IPS-20b (cell line): ENCODE data around the gene CARD14.

ENCODE experiments used
- H3K27ac ChIP-seq: one replicate; pipeline ENCODE4 v1.5.1; 2013; ENCODE audit warnings: low read length
- H3K27me3 ChIP-seq: 2 replicates; pipeline ENCODE4 v1.6.1; 2013; ENCODE audit warnings: mild to moderate bottlenecking, low read length, inconsistent platforms; ENCODE audit not compliant: insufficient read depth
- H3K36me3 ChIP-seq: 2 replicates; pipeline ENCODE4 v1.6.1; 2013; ENCODE audit warnings: low read depth, mild to moderate bottlenecking, inconsistent platforms, low read length, moderate library complexity; ENCODE audit not compliant: insufficient read depth
- H3K4me1 ChIP-seq: 2 replicates; pipeline ENCODE4 v1.6.1; 2013; ENCODE audit warnings: mild to moderate bottlenecking, control low read depth, inconsistent platforms, low read length, moderate library complexity; ENCODE audit not compliant: insufficient read depth
- H3K4me3 ChIP-seq: 2 replicates; pipeline ENCODE4 v1.5.1; 2013; ENCODE audit warnings: mild to moderate bottlenecking, low read length, inconsistent platforms
- H3K9ac ChIP-seq: 2 replicates; pipeline ENCODE4 v1.6.1; 2013; ENCODE audit warnings: low read depth, mild to moderate bottlenecking, inconsistent platforms, low read length, moderate library complexity
- H3K9me3 ChIP-seq: 2 replicates; pipeline ENCODE4 v1.6.1; 2013; ENCODE audit warnings: mild to moderate bottlenecking, low read depth, low read length, inconsistent platforms; ENCODE audit not compliant: insufficient read depth

The CARD14 gene

DNA sequence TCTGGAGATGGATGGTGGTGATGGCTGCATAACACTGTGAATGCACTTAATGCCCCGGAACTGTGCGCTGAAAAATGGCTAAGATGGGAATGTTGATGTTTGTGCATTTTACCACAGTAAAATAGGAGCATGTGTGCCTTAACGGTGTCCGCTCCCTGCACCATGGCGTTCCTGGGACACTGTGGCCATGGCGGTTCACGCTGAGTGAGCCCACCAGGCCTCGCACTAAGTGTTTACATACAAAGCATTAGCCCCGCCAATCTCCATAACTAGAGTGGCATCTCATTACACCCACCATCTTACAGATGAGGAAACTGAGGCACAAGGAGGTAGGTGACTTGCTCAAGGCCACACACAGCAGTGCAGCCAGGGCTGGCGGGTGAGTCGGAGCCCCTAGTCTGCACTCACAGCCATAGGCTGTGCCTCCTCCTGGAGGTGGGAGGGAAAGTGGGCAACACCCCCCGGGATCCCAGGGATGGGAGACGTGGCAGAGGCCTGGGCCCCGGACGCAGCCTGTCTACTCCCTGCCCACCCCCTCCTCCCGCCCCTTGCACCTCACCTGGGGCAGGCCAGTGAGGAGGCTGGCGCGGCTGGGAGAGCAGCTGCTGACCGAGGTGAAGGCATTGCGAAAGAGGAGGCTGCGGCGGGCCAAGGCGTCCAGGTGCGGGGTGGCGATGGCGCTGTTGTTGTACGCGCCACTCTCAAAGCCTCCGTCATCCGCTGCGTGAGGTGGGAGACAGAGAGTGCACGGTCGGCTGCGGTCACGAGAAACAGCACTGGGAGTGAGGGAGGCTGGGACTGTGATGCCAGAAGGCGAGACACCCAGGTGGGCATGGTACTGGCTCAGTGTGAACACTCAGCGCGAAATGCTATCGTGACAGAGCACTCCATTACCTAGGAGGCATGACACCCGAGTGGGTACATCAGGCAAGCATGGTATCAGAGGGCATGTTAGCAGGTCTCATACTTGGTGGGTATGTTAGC, 46.9 kb downstream of the CARD14 start:
- H3K36me3 ChIP-seq = peaks cover 14% of the 10 kb centered on the region
- no peaks in the 10 kb centered on the region; the same call in 1 of the 2 replicates for H3K27me3 ChIP-seq
- no peak overlapping the region for H3K27ac ChIP-seq
- no peak overlapping the region for H3K4me3 ChIP-seq
- H3K4me1 ChIP-seq = no peaks in the 10 kb centered on the region
- H3K9ac ChIP-seq = no peak overlapping the region
- H3K9me3 ChIP-seq = no peaks in the 10 kb centered on the region

DNA sequence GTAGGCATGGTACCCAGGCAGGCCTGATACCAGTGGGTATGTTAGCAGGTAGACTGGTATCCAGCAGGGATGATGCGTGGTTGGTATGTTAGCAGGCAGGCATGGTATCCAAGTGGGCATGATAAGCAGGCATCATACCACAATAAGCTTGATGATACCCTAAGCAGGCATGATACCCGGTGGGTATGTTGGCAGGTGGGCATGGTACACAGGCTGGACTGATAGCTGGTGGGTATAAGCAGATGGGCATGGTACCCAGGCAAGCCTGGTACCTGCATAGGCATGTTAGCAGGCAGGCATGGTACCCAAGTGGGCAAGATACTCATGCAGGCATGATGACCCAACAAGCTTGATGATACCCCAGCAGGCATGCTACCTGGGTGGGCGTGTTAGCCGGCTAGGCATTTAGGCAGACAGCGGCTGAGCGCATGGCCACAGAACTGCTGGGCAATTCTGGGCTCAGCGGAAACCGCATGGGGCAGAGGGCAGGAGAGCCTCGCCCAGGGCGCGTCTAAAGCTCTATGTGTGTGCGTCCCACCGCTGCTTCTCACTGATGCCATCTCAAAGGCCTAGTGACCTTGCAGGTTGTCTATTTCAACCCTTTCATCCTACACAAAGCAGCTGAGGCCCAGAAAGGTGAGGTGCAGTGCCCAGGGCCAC, 48.0 kb downstream of the CARD14 start:
- no peaks in the 10 kb centered on the region; the same call in 1 of the 2 replicates for H3K27me3 ChIP-seq
- no peaks in the 10 kb centered on the region for H3K9me3 ChIP-seq
- no peak overlapping the region for H3K4me3 ChIP-seq
- no peak overlapping the region for H3K9ac ChIP-seq
- peaks cover 11% of the 10 kb centered on the region for H3K36me3 ChIP-seq
- H3K4me1 ChIP-seq = no peaks in the 10 kb centered on the region
- no peak overlapping the region for H3K27ac ChIP-seq

- H3K4me1 ChIP-seq = no peaks in the 10 kb centered on the region
- H3K9me3 ChIP-seq = no peaks in the 10 kb centered on the region
- H3K4me3 ChIP-seq = no peak overlapping the region
- H3K9ac ChIP-seq = no peak overlapping the region
- H3K36me3 ChIP-seq = peaks cover 8% of the 10 kb centered on the region
- H3K27ac ChIP-seq = no peak overlapping the region
- H3K27me3 ChIP-seq = no peaks in the 10 kb centered on the region; the same call in 1 of the 2 replicates
Measured at GRCh38 chr17:80218391-80218790, 48.6 kb downstream of the CARD14 start.

DNA sequence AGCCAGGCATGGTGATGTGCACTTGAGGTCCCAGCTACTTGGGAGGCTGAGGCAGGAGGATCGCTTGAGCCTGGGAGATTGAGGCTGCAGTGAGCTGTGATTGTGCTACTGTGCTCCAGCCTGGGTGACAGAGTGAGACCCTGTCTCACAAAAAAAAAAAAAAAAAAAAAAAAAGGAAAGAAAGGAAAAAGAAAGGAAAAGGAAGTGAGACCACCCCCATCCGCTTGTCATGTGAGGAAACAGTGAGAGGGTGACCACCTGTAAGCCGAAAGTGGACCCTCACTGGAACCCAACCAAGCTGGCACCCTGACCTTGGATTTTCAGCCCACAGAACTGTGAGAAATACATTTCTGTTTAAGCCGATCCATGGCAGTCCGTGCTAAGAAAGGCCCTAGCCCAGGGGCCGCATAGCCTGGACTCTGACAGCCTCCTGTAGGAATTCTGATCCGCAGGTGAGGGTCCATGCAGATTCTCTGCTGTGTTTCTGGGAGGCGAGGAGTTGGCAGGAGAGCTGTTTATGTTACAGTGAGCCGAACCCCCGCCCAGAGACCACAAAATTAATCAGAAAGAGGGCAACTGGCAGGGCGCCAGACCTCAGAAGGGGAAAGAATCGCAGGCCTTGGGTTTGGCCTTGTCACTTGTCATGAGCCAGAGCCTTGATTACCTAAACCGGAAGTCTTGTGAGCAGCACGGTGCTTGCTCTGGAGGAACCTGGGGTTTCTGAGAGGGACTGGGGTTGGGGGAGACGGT, 49.4 kb downstream of the CARD14 start:
- no peak overlapping the region for H3K27ac ChIP-seq
- no peaks in the 10 kb centered on the region for H3K4me1 ChIP-seq
- H3K27me3 ChIP-seq = no peaks in the 10 kb centered on the region; the same call in 1 of the 2 replicates
- peak overlapping the region; percentile 90 for H3K9ac ChIP-seq
- peak overlapping the region; percentile 93 for H3K4me3 ChIP-seq
- H3K36me3 ChIP-seq = peaks cover 7% of the 10 kb centered on the region; the same call in 1 of the 2 replicates
- no peaks in the 10 kb centered on the region for H3K9me3 ChIP-seq

DNA sequence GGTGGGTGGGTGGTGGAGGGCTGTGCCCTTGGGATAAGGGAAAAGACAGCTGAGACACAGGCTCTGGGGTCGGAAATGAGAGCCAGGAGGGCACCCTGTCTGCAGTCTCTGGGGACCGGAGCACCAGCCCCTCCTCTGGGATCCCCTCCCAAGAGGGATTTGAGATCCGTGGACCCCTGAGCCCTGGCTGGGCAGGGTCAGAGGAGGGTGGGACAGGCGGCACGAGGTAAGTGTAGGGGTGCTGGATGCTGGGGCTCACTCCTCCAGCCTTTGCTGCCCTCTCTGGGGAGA, 49.9 kb downstream of the CARD14 start:
- no peaks in the 10 kb centered on the region for H3K4me1 ChIP-seq
- no peaks in the 10 kb centered on the region for H3K9me3 ChIP-seq
- H3K27ac ChIP-seq = no peak overlapping the region
- H3K4me3 ChIP-seq = peak overlapping the region; percentile 93
- peak overlapping the region; percentile 90 for H3K9ac ChIP-seq
- no peaks in the 10 kb centered on the region; the same call in 1 of the 2 replicates for H3K27me3 ChIP-seq
- peaks cover 7% of the 10 kb centered on the region; the same call in 1 of the 2 replicates for H3K36me3 ChIP-seq

DNA sequence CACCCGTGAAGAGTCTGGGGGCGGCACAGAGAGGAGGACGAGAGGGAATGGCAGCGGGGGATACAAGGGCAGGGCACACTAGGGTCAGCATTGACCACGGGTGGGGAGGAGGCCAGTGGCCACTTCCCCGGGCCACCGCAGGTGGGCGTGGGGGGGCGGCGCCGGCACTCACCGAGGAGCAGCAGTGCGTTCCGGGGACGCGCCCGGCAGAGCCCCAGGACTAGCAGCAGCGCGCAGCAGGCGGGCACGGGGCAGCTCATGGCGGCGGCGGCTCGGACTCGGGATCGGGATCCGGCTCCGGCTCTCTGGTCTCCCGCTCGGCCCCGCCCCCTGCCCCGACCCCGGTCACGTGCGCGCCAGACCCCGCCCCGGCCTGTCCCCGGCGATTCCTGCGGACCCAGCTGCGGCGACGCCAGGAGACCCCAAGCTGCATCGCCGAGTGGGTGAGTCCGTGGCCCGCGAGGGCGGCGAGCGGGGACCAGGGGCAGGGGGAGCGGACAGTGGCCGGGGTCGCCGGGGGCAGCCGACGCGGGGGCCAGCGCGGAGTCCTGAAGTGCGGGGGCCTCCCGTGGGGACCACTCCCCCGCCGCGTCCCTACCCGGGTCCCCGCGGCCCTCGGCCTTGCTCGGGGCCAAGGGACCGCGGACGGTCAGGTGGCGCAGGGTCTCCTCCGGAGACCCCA, 50.4 kb downstream of the CARD14 start, which contains the start of the genes SGSH and SLC26A11:
TSS of gene SGSH (minus strand) at position 280 of the 682 bp plus-strand sequence. CDS start at position 260, 20 bp downstream.
TSS of gene SLC26A11 (plus strand) at position 374 of the 682 bp plus-strand sequence. CDS start 1,134 bp downstream, outside the sequence.
- Histone ChIP-seq H3K4me1 (peaks cover under 1% of the 10 kb centered on the region), H3K27me3 (no peaks in the 10 kb centered on the region; the same call in 1 of the 2 replicates), H3K9ac (peak within 1 kb of the TSS; percentile 90), H3K36me3 (peaks cover 7% of the 10 kb centered on the region; the same call in 1 of the 2 replicates), H3K4me3 (peak within 1 kb of the TSS; percentile 93), H3K9me3 (no peaks in the 10 kb centered on the region), H3K27ac (no peak within 1 kb of the TSS)

DNA sequence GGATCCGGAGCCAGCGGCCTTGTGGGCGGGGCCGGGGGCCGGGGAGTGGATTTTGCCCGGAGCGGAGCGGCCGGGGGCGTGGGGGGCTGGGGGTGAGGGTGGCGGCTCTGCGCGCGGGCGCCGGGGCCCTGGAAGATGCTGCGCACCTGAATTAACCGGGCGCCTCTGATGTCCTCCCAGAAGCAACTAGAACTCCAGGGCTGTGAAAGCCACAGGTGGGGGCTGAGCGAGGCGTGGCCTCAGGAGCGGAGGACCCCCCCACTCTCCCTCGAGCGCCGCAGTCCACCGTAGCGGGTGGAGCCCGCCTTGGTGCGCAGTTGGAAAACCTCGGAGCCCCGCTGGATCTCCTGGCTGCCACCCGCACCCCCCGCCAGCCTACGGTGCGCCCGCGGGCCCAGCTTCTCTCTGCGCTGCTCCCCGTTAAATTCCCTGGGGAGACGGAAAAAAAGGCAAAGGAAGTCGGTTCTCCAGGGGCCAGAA, 50.9 kb downstream of the CARD14 start:
- H3K4me3 ChIP-seq = peak overlapping the region; percentile 93

DNA sequence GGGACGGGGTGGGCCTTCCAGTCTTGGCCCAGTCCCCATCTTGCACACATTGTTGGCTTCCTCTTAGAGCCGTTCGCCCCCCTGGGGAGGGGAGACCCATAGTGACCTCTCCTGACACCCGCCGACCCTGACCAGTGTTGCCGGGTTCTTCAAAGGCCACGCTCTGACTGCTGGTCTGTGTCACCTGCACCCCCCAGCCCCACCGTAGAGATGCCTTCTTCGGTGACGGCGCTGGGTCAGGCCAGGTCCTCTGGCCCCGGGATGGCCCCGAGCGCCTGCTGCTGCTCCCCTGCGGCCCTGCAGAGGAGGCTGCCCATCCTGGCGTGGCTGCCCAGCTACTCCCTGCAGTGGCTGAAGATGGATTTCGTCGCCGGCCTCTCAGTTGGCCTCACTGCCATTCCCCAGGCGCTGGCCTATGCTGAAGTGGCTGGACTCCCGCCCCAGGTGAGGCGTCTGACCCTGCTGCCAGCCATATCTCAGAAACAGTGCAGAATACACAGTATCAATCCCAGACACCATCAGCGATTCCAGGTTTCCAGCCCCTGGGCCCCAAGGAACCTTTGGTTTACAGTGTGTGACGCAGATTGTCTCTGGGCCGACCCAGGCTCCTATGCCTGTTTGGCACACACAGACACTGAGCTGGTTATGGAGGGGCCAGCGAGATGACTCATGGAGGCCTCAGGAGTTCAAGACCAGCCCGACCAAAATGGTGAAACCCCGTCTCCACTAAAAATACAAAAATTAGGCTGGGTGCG, 51.7 kb downstream of the CARD14 start:
- no peaks in the 10 kb centered on the region; the same call in 1 of the 2 replicates for H3K27me3 ChIP-seq
- H3K4me3 ChIP-seq = peak overlapping the region; percentile 93; the same call in 1 of the 2 replicates
- H3K36me3 ChIP-seq = peaks cover 7% of the 10 kb centered on the region; the same call in 1 of the 2 replicates
- peaks cover 7% of the 10 kb centered on the region for H3K4me1 ChIP-seq
- peak overlapping the region; percentile 59; the same call in 1 of the 2 replicates for H3K9ac ChIP-seq
- no peak overlapping the region for H3K27ac ChIP-seq
- no peaks in the 10 kb centered on the region for H3K9me3 ChIP-seq

More for the DNA sequence above, 50.9 kb downstream of the CARD14 start:
- no peaks in the 10 kb centered on the region; the same call in 1 of the 2 replicates for H3K27me3 ChIP-seq
- peaks cover 7% of the 10 kb centered on the region; the same call in 1 of the 2 replicates for H3K36me3 ChIP-seq
- no peaks in the 10 kb centered on the region for H3K9me3 ChIP-seq
- H3K27ac ChIP-seq = no peak overlapping the region
- peak overlapping the region; percentile 59; the same call in 1 of the 2 replicates for H3K9ac ChIP-seq
- peaks cover 7% of the 10 kb centered on the region for H3K4me1 ChIP-seq

GRCh38 chr17:80222376-80223141, 52.7 kb downstream of the CARD14 start:
- H3K27ac ChIP-seq = no peak overlapping the region

More at GRCh38 chr17:80222376-80223141, 52.7 kb downstream of the CARD14 start:
- H3K27me3 ChIP-seq = no peaks in the 10 kb centered on the region; the same call in 1 of the 2 replicates
- no peak overlapping the region for H3K4me3 ChIP-seq
- no peaks in the 10 kb centered on the region for H3K9me3 ChIP-seq
- H3K36me3 ChIP-seq = peaks cover 4% of the 10 kb centered on the region; the same call in 1 of the 2 replicates
- H3K4me1 ChIP-seq = peaks cover 7% of the 10 kb centered on the region
- no peak overlapping the region for H3K9ac ChIP-seq
